RWPE2 (cell line): ENCODE results near the gene CNTN6.

ENCODE experiments used
- ATAC-seq: fragments of 200-7000 bp; cut with Tn5 transposase; 3 replicates; pipeline ENCODE4 v1.9.1; 2021; ENCODE audit warnings: low read depth
- DNase-seq: peaks from one replicate; pipeline ENCODE4 v3.0.0-alpha.2; 2020; ENCODE audit warnings: low spot score
- H3K27ac ChIP-seq: fragments of 450-650 bp; 2 replicates; pipeline ENCODE4 v1.5.1; 2017; ENCODE audit warnings: mild to moderate bottlenecking; ENCODE audit not compliant: poor library complexity, severe bottlenecking
- H3K27me3 ChIP-seq: fragments of 250-450 bp; sonication (Bioruptor Pico); 2 replicates; pipeline ENCODE4 v1.5.1; 2021; ENCODE audit warnings: mild to moderate bottlenecking, moderate library complexity; ENCODE audit not compliant: insufficient read depth, poor library complexity, severe bottlenecking
- H3K36me3 ChIP-seq: fragments of 250-450 bp; sonication (Bioruptor Pico); 2 replicates; pipeline ENCODE4 v1.5.1; 2020; ENCODE audit warnings: low read depth, mild to moderate bottlenecking, moderate library complexity
- H3K4me1 ChIP-seq: fragments of 250-450 bp; sonication (Bioruptor Pico); 2 replicates; pipeline ENCODE4 v1.5.1; 2021; ENCODE audit warnings: mild to moderate bottlenecking, moderate library complexity; ENCODE audit not compliant: insufficient read depth, poor library complexity, severe bottlenecking
- H3K4me3 ChIP-seq: fragments of 250-450 bp; sonication (Bioruptor Pico); 2 replicates; pipeline ENCODE4 v1.5.1; 2021; ENCODE audit warnings: mild to moderate bottlenecking, moderate library complexity; ENCODE audit not compliant: severe bottlenecking
- H3K9me3 ChIP-seq: fragments of 250-450 bp; sonication (Bioruptor Pico); 2 replicates; pipeline ENCODE4 v1.5.1; 2021; ENCODE audit warnings: mild to moderate bottlenecking, moderate library complexity; ENCODE audit not compliant: severe bottlenecking
- CTCF ChIP-seq: fragments of 450-650 bp; IDR thresholded peaks from one replicate; pipeline ENCODE4 v1.5.1; 2017; ENCODE audit warnings: mild to moderate bottlenecking, moderate library complexity; ENCODE audit not compliant: poor library complexity, severe bottlenecking

Gene CNTN6

GRCh38 chr3:1088503-1088902, 4.3 kb upstream of the CNTN6 start:
- no peak for DNase-seq
- Histone ChIP-seq H3K27ac (no peak overlapping the region), H3K4me1 (peaks cover 6% of the 10 kb centered on the region), H3K36me3 (no peaks in the 10 kb centered on the region), H3K9me3 (peaks cover 5% of the 10 kb centered on the region), H3K4me3 (no peak overlapping the region), H3K27me3 (no peaks in the 10 kb centered on the region)
- no peak for TF ChIP-seq CTCF
- ATAC-seq: no peak

- Histone ChIP-seq H3K4me3 (no peak overlapping the region), H3K27me3 (no peaks in the 10 kb centered on the region), H3K36me3 (no peaks in the 10 kb centered on the region), H3K9me3 (peaks cover 5% of the 10 kb centered on the region), H3K27ac (no peak overlapping the region), H3K4me1 (peaks cover 6% of the 10 kb centered on the region)
- DNase-seq (no peak), ATAC-seq (no peak)
- no peak for TF ChIP-seq CTCF
These were observed 1.5 kb upstream of the CNTN6 start for GRCh38 chr3:1091286-1091685.

GRCh38 chr3:1092061-1092460, 763 bp upstream of the CNTN6 start:
- Histone ChIP-seq H3K36me3 (no peaks in the 10 kb centered on the region), H3K4me3 (no peak overlapping the region), H3K27me3 (no peaks in the 10 kb centered on the region), H3K4me1 (peaks cover 6% of the 10 kb centered on the region), H3K27ac (no peak overlapping the region), H3K9me3 (peaks cover 5% of the 10 kb centered on the region)
- TF ChIP-seq CTCF: no peak
- ATAC-seq: no peak
- no peak for DNase-seq

- ATAC-seq: no peak
- H3K27ac ChIP-seq: no peak overlapping the region
- TF ChIP-seq CTCF: no peak
- no peaks in the 10 kb centered on the region for H3K4me1 ChIP-seq
- H3K27me3 ChIP-seq: no peaks in the 10 kb centered on the region
- DNase-seq: no peak
- no peaks in the 10 kb centered on the region for H3K36me3 ChIP-seq
- peaks cover 5% of the 10 kb centered on the region for H3K9me3 ChIP-seq
- no peak overlapping the region for H3K4me3 ChIP-seq
These were observed 393 bp downstream of the CNTN6 start for GRCh38 chr3:1093217-1093616.

- Histone ChIP-seq H3K36me3 (no peaks in the 10 kb centered on the region), H3K27me3 (peaks cover 3% of the 10 kb centered on the region), H3K9me3 (peaks cover 2% of the 10 kb centered on the region), H3K4me3 (no peak overlapping the region), H3K27ac (no peak overlapping the region), H3K4me1 (no peaks in the 10 kb centered on the region)
- ATAC-seq (no peak), DNase-seq (no peak)
- peak; percentile 25 for TF ChIP-seq CTCF
These were observed 10.7 kb downstream of the CNTN6 start for GRCh38 chr3:1103525-1103924.
